Activated CD4-positive, alpha-beta T cell treated with anti-CD3 and anti-CD28 coated beads, Interleukin-2, amount 50 U/mL, for 1 hour (primary cell): ENCODE data around the gene TRDMT1.
"Not testable (repeated sequence)": the region's sequence is repeated elsewhere in the genome, so short reads cannot be mapped to it uniquely, and the experiment has no call there.

Experiments used
- DNase-seq: peaks from one replicate; pipeline ENCODE4 v3.0.0-alpha.2; 2020

TRDMT1 gene

DNA sequence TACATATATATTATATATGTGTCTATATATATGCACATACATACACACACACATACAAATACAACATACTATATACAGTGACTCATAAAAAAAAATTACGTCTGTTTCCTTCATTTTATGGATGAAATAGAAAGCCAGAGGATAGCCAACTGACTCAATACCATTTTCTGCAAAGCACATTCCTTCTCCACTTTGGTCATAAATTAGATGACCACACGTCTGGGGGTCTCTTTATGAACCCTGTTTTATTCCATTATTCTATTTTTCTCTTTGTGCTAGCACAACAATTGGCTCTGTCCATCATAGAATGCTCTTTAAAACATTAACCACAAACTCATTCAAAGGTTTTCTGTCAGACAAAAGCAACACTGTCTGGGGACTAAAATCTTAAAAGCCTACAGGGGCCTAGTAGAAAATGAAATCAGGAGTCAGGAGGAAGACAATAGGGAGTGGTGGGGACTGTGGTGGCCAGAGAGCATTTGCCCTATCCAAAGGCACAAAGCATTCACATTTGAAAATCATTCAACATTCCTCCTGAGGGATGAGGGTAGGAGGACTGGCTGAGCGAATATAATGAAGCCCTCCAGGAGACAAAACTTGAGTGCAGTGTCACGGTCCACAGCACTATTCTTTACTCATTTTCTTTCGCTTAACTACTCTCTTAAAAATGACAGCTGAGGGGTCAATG, 76.1 kb downstream of the TRDMT1 start:
- no peak for DNase-seq

DNA sequence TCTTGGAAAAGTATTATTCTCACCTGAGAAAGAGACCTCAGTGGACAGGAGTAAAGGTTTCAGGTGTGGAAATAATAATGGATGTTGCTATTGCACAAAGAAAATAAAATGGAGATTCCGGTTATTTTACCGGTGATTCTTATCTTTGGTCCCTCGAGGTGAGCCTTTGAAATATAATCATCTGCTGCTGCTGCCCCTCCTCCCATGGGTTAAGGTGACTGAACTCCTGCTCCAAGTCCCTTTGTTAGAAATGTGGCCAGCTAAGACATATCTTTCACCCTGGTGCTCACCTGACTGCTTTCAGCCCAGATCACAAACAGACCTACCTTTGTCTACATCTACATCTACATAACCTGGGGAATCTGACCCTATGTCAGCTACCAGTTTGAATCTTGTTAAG, 77.5 kb downstream of the TRDMT1 start:
- no peak for DNase-seq

DNA sequence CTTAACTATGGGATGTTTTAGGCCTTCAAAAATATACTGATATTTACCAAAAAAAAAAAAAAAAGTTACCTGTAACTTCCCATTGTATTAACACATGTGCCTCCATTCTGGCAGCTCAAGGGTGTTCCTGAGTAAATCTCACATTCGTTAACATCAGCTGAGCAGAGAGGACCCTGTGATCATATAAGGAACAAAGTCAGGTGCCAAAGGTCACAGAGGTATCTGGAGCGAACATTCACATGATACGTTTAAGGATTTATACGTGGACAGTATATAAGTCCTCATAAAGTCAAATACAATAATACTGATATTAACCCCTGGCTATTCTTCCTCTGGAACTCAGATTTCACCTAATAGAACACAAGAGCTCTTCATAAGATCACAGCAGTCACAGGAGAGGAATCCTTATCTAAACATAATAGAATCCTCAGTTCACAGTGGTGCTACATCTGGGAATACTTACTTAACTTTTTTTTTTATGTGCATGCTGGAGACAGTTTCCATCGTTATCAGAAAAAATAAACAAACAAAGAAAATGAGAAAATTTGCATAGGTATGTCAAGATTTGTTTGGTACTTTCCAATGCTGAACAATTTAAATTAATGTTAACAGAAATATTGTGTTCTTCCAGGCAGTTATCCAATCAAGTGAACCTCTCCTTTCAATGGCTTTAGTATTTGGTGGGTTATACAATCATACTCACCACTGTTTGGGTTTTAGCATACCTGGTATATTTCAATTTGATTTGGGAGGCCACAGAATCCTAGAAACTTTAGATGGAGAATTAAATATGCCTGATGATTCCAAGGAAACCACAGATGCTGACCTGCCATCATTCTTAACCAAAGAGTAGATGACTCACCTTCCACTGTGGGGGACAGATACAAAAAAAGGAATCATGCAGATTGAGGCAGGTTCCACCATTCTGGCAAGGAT, 78.5 kb downstream of the TRDMT1 start:
- DNase-seq = no peak

DNA sequence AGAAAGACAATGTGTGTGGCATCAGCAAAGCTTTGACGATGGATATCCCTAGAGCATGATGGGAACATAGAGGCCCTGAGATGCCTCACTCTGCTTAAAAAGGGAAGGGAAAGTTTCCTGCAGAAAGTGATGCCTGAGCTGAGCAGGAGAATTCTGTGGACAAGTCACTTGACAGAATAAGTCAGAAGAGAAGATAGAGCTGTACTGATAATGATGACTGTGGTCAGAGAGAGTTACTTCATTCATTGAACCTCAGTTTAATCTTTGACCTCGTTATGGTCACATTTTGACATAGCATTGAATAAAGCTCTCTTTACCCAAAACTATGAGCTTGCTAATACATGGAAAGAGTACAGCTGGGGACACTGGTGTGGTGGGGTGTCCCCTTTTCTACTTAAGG, 79.4 kb downstream of the TRDMT1 start:
- DNase-seq = no peak

DNA sequence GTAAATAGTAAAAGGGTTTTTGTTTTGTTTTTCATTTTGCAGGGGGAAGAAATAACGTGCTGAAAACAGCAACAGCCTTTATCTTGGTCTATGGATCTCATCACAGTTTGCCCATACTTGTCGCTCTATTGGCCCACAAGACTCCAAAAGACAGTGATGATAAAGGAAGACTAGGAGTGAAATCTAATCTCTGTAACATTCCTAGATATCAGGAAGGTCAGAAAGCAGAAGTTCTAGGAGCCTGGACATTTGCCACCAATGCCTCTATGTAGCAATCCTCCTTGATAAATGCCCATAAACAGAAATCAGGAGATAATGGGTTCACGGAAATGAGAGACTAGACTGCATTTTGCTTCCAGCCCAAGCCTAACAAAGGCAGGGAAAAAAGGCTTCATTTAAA, 80.8 kb downstream of the TRDMT1 start:
- DNase-seq = no peak

DNA sequence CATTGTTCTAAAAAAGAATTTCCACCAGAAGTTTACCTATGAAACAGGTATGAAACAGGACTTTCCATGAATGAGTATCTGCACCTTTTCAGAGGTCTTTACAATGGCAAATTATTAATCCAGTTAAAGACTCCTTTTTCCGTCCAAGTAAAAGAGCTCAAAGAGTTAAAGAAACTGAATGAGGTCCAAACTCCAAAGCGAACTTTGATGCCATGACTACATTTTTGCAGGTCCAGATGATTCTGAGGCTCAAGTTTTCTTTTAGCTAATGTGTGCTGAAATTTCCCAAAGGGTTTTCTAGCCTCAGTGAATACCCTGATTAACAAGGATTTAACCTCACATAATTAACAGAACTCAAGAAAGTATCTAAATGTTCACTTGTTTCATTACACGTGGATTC, 81.6 kb downstream of the TRDMT1 start:
- no peak for DNase-seq

DNA sequence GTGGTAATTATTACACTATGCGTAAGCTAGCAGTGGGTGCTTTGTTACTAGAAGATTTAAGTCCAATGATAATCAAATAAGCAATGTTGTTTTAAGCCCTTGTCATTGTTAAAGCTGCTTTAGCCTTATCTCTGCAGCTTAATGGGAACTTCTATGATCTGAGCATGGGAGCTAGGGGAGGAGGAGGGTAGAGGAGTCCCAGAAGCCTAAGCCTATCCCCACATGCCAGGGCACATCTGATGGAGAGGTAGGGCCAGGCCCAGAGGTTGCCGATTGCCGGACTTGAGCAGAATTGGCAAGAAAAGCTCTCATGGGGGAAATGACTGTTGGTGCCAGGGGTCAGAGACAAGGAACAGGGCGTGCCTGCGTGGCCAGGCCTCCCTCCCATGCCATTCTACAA, 85.3 kb downstream of the TRDMT1 start:
- no peak for DNase-seq

DNA sequence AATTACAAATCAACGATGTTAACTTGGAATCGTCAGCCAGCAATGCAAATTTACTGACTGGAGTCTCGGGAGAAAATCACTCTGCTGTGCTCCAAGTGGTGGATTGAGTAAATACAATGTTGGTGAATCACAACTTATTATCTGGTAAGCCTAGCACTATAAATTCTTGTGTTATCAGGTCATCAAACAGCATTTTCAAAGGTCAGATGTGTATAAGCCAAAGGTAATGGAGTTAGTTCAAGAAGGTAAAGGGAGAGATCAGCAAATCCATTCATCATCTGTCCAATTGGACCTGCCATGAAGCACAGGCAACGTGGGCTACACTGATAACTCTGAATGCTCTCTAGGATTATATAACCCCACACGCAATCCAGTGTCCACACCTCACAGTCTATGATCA, 85.8 kb downstream of the TRDMT1 start:
- DNase-seq = no peak

DNA sequence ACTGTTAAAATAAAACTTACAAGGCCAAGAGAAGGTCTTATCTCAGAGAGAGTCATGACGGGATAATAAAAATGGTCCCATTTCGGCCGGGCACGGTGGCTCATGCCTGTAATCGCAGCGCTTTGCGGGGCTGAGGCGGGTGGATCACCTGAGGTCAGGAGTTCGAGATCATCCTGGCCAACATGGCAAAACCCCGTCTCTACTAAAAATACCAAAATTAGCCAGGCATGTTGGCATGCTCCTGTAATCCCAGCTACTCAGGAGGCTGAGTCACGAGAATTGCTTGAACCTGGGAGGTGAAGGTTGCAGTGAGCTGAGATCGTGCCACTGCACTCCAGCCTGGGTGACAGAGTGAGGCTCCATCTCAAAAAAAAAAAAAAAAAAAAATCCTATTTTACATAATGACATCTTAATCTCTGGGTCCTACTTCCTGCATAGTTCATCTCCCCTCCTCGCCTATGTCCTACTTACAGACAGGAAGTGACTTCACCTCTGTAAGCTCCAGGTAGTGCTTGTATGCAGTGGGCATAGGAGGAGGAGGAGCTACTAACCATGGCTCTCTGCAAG, 86.5 kb downstream of the TRDMT1 start:
- DNase-seq = not testable (repeated sequence)

DNA sequence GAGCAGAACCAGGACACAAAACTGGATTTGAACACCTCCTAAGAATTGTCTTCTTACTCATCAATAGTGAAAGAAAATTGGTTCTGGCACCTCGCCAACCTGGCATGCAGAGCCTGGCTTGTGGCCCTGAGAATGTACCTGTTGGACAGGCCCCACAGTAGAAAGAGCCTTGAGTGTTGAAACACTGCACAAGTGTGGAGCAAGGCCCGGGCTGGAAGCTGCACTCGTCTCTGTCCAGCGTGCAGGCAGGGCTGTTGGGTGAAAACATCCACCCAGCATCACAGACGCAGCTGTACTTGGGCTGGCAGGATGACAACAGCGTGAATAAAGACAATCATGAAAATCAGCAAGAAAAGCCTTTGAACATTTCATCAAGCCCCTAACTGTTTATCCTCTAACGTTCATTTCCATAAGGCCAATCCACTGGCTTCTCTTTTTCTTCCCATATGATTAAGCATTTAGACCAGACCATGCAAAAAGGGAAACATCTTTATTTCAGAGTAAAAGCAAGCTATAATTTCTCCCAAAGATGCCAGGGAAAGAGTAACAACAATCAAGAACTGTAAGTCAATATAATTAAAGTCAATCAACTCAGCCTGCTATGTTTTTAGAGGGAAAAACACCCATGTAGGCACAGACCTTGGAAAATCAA, 87.5 kb downstream of the TRDMT1 start:
- DNase-seq = no peak

DNA sequence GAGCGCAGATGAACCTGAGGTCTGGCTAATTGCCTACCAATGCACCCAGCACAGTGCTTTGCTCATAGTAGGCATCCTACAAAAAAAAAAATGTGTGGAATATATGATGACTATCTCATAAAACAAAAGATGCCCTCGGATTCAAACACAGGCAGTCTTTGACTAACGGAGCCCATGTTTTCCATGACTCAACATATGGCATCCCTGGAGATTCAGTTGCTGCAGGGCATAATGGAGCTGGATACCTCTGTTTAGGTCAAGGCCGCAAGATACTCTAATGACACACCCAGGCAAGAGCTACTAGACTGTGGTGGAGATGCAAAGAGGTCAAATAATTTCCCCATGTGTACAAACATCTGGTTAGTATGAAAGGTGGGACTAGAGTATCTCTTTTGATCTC, 88.1 kb downstream of the TRDMT1 start:
- no peak for DNase-seq

DNA sequence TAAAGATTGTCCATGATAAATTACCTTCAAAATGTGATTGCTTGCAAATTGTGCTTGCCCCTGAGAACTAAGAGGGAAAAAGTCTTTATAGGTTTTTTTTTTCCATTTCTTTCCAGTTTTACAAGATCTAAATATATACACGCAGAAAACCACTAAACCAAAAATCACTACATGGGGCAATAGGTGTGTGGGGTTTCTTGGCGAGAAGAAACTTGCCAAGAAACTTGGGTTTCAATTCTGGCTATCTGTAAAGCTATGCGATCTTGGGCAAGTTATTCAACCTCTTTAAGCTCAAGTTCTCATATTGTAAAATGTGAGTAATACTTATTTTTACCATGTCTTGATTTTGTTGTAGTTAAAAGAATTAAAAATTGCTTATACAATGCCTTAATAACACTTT, 88.9 kb downstream of the TRDMT1 start:
- DNase-seq = no peak

DNA sequence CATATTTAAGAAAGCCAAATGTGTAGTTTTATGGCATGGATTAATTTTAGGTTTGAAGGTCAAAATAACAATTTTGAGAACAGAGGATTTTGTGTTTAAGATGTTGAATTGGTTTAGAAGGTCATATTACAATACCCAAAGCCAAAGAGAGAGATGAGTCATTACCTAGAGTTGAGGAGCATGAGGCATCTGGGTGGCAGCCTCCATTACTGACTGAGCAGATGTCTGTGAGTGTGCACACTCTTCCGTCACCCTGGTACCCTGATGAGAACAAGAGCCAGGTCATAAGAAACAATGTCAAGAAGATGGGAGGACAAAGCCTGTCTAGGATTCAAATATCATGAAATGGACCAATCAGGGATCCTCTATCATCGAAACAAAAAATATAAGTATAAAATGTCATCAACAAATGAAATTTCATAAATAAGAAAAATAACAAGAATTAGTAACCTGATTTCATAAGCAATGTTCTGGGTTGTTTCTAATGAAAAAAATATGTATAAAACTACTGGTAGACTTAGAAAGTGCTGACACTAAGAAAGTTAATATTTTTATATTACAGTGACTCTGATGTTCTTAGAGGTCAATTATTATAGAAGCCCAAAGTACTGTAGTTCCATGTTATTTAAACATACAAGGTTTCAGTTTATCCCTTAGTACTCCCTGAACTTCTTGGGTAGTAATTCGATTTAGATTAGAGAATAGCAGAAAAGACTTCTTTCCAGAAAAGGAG, 91.8 kb downstream of the TRDMT1 start:
- no peak for DNase-seq

DNA sequence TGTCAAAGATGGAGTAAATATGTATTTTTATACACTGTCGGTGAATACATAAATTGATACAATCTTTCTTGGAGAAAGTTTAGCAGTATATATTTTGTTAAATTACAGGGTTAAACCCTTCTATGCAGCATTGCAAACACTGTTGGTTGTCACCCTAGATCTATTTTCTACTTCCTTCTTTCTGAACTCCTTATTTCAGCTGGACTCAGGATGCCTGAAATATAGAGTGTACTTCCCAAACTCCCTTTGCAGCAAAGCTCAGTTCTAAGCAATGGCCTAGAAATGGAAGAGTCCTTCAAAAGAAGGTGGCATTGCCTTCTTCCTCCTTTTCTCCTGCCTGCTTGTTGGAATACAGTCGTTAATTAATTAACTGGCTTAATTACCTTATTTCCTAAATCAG, 92.4 kb downstream of the TRDMT1 start:
- no peak for DNase-seq

DNA sequence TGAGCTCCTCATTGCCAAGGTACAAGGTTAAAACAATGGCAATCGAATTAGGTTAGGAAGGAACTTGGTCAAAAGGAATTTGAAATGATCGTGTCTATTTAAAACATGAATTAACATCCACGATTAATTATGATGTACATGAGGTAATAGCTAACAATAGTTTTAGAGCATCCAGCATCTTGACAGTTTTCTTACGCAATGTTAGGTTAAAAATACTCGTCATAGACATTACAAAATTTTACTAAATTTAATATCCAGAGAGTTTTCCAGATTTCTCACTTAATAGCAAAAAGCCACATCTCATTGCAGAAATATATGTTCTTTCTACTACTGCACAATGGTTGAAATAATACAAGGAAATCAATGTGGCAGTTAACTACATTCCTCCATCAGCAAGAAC, 94.5 kb downstream of the TRDMT1 start:
- no peak for DNase-seq

DNA sequence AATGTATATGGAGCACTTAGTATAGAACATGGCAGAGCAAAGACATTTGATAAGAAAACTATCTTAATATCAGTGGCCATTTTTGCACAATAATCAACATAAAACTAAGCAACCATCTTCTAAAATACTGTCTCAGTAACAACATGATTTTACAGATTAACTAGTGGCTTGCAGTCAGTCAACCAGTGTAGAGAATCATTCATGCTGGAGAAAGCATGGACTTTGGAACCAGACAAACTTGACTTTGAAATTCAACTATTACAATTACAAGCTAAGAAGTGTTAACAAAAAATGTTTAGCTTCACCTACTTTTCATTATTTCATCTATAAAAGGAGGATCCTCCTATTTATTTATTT, 99.6 kb downstream of the TRDMT1 start:
- DNase-seq = no peak

DNA sequence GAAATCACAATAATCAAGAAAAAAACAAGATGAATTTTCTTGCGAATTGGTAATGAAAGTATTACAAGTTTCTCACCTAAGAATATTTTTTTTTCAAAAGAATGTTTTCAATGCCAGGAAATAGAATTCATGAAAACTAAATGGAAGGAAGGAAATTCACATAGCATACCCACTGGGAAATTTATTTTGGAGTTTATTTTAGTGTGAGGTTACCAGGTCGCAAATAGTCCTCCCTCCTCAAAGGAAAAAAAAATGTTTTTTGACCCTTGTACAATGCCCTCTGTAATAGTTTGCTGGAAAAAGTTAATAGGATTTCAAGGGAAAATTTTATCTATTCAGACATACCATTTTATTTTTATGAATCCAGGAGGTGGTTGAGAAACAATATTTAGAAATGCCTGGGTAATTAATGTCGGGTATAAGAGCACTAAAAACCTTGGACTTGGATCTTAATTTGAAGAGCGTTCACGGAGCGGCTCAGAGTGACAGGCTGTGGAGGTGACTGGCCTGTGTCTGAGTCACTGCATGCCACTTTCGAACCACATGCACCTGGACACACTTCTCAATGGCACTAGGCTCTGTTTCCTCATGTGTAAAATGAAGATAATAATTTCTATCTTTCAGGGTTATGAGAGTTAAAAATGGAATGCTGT, 100.1 kb downstream of the TRDMT1 start:
- DNase-seq = no peak

DNA sequence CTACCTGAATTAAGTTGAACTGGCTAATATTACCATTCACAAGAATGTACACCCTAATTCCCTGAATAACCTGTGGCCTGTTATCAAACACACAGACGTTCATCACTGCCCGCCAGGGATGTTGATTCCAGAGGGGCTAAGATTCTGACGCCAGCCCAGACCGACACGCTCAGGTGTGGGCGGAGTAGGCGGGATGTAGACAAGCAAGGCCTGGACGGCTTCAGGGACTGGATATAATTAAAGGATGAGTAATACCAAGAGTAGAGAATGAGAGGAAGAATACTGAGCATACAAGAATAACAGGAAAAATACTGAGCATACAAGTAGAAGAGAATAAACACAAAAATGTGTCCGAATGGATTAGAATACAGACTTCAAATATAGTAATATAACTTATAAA, 100.9 kb downstream of the TRDMT1 start:
- DNase-seq = no peak

DNA sequence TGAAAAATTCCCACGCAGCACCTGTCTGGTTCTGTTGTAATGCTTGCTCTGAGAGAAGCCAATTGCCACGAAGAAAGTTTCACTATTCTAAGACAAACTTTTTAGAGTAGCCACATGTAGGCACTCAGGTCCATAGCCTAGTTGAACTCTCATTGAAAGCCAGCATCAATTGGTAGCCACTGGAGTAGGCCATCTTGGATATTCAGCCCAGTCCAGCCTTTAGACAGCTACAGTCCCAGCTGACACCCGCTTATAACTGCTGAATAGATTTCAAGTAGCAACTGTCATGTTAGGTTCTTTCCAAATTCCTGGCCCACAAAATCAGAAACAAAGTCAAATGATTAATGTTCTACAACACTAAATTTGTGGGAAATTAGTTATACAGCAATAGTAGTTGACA, 103.5 kb downstream of the TRDMT1 start:
- DNase-seq = no peak
